ENCODE results near the gene CFI. TPM values are rescaled to one million over a fixed set of nuclear protein-coding genes. Genes with fewer than 3 reads are reported as not detected.

The CFI gene
- total and polyA plus RNA-seq, 9 of the 15 experiments (the other 6 are each of a cell fraction or from before 2014, with no cell fraction given) = 0.30 to 8.4 (median 0.95) TPM

DNA sequence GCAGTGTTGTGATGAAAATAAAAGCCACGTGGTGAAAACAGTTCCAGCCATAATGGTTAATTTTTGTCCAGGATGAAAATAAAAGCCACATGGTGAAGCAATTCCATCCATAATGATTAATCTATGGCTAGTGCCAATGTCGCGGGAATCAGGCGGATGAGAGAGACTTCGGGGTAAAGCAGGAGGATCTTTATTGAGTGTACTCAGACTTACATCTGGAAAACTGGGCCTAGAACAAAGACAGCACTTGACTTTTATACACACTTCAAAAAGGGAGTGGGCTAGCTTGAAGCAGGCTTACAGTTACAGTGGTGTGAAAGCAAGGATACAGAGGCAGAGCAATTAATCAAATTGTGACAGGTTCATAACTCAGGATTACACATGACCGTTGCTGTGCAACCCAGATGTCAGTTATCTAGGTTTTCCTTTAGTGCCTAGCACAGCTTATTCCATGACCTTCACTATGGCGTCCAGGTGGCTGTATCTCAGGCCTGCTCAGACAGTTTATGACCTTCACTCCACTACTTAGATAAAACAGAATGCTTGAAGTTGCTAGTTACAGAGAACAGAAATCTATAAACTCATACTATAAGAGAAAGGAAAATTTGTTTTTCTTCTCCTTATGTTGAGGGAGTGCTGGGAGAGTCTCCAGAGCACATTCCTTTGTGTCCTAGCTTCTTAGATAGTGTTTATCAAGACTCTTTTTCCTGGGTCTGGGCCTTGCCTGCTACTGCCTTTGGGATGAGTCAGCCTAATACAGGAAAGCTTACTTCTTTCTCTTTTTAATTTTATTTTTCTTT is 66.0 kb downstream of the CFI start (continued):
- TF ChIP-seq CHD4 (IDR thresholded peaks at IDR 0.05; ENCODE audit: insufficient read depth, insufficient replicate concordance, low read depth, low read length, poor library complexity, severe bottlenecking) (no peak), ZNF124 (CRISPR knock-in tag; IDR thresholded peaks at IDR 0.05) (no peak), CEBPG (CRISPR knock-in tag; IDR thresholded peaks at IDR 0.05) (no peak), CEBPG (tag; conservative IDR thresholded peaks at IDR 0.05 in 1 of 2, IDR thresholded peaks at IDR 0.05 in 1 of 2) (no peak), DPF2 (IDR thresholded peaks at IDR 0.05) (peak; percentile 78), HNRNPUL1 (IDR thresholded peaks at IDR 0.05; ENCODE audit: low read length) (no peak), SMARCB1 (IDR thresholded peaks at IDR 0.05; ENCODE audit: insufficient read length, low read depth) (no peak), IRF2 (CRISPR knock-in tag; IDR thresholded peaks at IDR 0.05) (no peak), ZZZ3 (IDR thresholded peaks at IDR 0.05) (no peak), ZC3H4 (CRISPR knock-in tag; IDR thresholded peaks at IDR 0.05; ENCODE audit: borderline replicate concordance) (no peak), LEF1 (IDR thresholded peaks at IDR 0.05) (peak; percentile 85), ETV5 (CRISPR knock-in tag; IDR thresholded peaks at IDR 0.05; ENCODE audit: low read depth) (no peak), ADNP (tag; IDR thresholded peaks at IDR 0.05) (peak; percentile 36; the same call in 1 of the 2 replicates), FOXM1 (IDR thresholded peaks at IDR 0.05; ENCODE audit: low read depth) (0 out of 2 replicates have a peak, but pooled peaks have one; percentile 7), FOXM1 (CRISPR knock-in tag; IDR thresholded peaks at IDR 0.05; ENCODE audit: low read depth) (no peak), BRD4 (IDR thresholded peaks at IDR 0.05) (no peak), ZNF57 (CRISPR knock-in tag; IDR thresholded peaks at IDR 0.05) (no peak), NCOA1 (IDR thresholded peaks at IDR 0.05; ENCODE audit: low read depth) (peak; percentile 33; the same call in 1 of the 2 replicates), TCFL5 (CRISPR knock-in tag; conservative IDR thresholded peaks at IDR 0.05) (no peak), XRCC5 (IDR thresholded peaks at IDR 0.05; ENCODE audit: low read depth, low read length) (no peak), CBX1 (IDR thresholded peaks at IDR 0.05; ENCODE audit: low read depth) (no peak)
- TF ChIP-seq, protein P1, sequence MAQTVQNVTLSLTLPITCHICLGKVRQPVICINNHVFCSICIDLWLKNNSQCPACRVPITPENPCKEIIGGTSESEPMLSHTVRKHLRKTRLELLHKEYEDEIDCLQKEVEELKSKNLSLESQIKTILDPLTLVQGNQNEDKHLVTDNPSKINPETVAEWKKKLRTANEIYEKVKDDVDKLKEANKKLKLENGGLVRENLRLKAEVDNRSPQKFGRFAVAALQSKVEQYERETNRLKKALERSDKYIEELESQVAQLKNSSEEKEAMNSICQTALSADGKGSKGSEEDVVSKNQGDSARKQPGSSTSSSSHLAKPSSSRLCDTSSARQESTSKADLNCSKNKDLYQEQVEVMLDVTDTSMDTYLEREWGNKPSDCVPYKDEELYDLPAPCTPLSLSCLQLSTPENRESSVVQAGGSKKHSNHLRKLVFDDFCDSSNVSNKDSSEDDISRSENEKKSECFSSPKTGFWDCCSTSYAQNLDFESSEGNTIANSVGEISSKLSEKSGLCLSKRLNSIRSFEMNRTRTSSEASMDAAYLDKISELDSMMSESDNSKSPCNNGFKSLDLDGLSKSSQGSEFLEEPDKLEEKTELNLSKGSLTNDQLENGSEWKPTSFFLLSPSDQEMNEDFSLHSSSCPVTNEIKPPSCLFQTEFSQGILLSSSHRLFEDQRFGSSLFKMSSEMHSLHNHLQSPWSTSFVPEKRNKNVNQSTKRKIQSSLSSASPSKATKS (CRISPR knock-in tag; IDR thresholded peaks at IDR 0.05) = no peak
- TF ChIP-seq, protein P2, sequence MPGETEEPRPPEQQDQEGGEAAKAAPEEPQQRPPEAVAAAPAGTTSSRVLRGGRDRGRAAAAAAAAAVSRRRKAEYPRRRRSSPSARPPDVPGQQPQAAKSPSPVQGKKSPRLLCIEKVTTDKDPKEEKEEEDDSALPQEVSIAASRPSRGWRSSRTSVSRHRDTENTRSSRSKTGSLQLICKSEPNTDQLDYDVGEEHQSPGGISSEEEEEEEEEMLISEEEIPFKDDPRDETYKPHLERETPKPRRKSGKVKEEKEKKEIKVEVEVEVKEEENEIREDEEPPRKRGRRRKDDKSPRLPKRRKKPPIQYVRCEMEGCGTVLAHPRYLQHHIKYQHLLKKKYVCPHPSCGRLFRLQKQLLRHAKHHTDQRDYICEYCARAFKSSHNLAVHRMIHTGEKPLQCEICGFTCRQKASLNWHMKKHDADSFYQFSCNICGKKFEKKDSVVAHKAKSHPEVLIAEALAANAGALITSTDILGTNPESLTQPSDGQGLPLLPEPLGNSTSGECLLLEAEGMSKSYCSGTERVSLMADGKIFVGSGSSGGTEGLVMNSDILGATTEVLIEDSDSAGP (CRISPR knock-in tag; IDR thresholded peaks at IDR 0.05) = no peak
- TF ChIP-seq, protein P3, sequence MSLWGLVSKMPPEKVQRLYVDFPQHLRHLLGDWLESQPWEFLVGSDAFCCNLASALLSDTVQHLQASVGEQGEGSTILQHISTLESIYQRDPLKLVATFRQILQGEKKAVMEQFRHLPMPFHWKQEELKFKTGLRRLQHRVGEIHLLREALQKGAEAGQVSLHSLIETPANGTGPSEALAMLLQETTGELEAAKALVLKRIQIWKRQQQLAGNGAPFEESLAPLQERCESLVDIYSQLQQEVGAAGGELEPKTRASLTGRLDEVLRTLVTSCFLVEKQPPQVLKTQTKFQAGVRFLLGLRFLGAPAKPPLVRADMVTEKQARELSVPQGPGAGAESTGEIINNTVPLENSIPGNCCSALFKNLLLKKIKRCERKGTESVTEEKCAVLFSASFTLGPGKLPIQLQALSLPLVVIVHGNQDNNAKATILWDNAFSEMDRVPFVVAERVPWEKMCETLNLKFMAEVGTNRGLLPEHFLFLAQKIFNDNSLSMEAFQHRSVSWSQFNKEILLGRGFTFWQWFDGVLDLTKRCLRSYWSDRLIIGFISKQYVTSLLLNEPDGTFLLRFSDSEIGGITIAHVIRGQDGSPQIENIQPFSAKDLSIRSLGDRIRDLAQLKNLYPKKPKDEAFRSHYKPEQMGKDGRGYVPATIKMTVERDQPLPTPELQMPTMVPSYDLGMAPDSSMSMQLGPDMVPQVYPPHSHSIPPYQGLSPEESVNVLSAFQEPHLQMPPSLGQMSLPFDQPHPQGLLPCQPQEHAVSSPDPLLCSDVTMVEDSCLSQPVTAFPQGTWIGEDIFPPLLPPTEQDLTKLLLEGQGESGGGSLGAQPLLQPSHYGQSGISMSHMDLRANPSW (CRISPR knock-in tag; IDR thresholded peaks at IDR 0.05) = no peak

Data from K562 (cell line).